Measurements from ENCODE around the gene TSPAN32. TPM values are rescaled to one million over a fixed set of nuclear protein-coding genes. Genes with fewer than 3 reads are reported as not detected.

TSPAN32 gene
- total RNA-seq, 1 donor from 2014 or later, result 1.9 TPM

- Histone ChIP-seq H3K27ac (no peak overlapping the region), H3K27me3 (no peaks in the 10 kb centered on the region), H3K4me3 (no peak overlapping the region), H3K9me3 (no peaks in the 10 kb centered on the region), H3K36me3 (no peaks in the 10 kb centered on the region), H3K4me1 (peaks cover 17 to 19% of the 10 kb centered on the region in 2 donors)
- TF ChIP-seq CTCF (IDR thresholded peaks at IDR 0.05), result no peak
- peak in 1 of 2 donors; percentile 65 for DNase-seq (ENCODE audit: low spot score in 2 of 2)
- intact Hi-C loops (cut with DNase I), result no loop called here
Measured at GRCh38 chr11:2298795-2299761, 2.7 kb upstream of the TSPAN32 start.

- Histone ChIP-seq H3K4me3 (no peak overlapping the region), H3K27ac (no peak overlapping the region), H3K9me3 (no peaks in the 10 kb centered on the region), H3K4me1 (peaks cover 19 to 23% of the 10 kb centered on the region in 2 donors), H3K36me3 (no peaks in the 10 kb centered on the region), H3K27me3 (no peaks in the 10 kb centered on the region)
- intact Hi-C loops (cut with DNase I), result loop anchor here (5.0 kb wide), 1 partner anchor 102 kb away; no protein-coding TSS in a partner anchor
- peak in 1 of 2 donors; percentile 42 for DNase-seq (ENCODE audit: low spot score in 2 of 2)
- TF ChIP-seq CTCF (IDR thresholded peaks at IDR 0.05), result no peak
Measured at GRCh38 chr11:2299773-2300172, 2.0 kb upstream of the TSPAN32 start.

- H3K4me1 ChIP-seq, result peaks cover 19 to 28% of the 10 kb centered on the region in 2 donors
- no peak overlapping the region for H3K27ac ChIP-seq
- TF ChIP-seq CTCF (IDR thresholded peaks at IDR 0.05), result no peak
- H3K9me3 ChIP-seq, result no peaks in the 10 kb centered on the region
- H3K36me3 ChIP-seq, result no peaks in the 10 kb centered on the region
- no peaks in the 10 kb centered on the region for H3K27me3 ChIP-seq
- no peak overlapping the region for H3K4me3 ChIP-seq
- intact Hi-C loops (cut with DNase I), result loop anchor here (5.0 kb wide), 1 partner anchor 103 kb away; no protein-coding TSS in a partner anchor
- DNase-seq (ENCODE audit: low spot score in 2 of 2), result peak in 1 of 2 donors; percentile 55
Measured at GRCh38 chr11:2300290-2300935, 1.4 kb upstream of the TSPAN32 start.

- H3K27me3 ChIP-seq, result no peaks in the 10 kb centered on the region
- no peaks in the 10 kb centered on the region for H3K9me3 ChIP-seq
- intact Hi-C loops (cut with DNase I), result loop anchor here (5.0 kb wide), 1 partner anchor 104 kb away; no protein-coding TSS in a partner anchor
- H3K4me3 ChIP-seq, result peak overlapping the region in 1 of 2 donors; percentile 14
- H3K4me1 ChIP-seq, result peaks cover 25 to 35% of the 10 kb centered on the region in 2 donors
- no peak overlapping the region for H3K27ac ChIP-seq
- peak in 1 of 2 donors; percentile 51 for DNase-seq (ENCODE audit: low spot score in 2 of 2)
- no peaks in the 10 kb centered on the region for H3K36me3 ChIP-seq
- no peak for TF ChIP-seq CTCF (IDR thresholded peaks at IDR 0.05)
Measured at GRCh38 chr11:2300936-2301630, 730 bp upstream of the TSPAN32 start.

- DNase-seq (ENCODE audit: low spot score in 2 of 2), result peak in 1 of 2 donors; percentile 52
- Histone ChIP-seq H3K4me1 (peaks cover 32 to 44% of the 10 kb centered on the region in 2 donors), H3K36me3 (no peaks in the 10 kb centered on the region), H3K9me3 (no peaks in the 10 kb centered on the region), H3K27ac (peak overlapping the region; percentile 47 to 67), H3K4me3 (peak overlapping the region in 1 of 2 donors; percentile 26), H3K27me3 (no peaks in the 10 kb centered on the region)
- intact Hi-C loops (cut with DNase I), result loop anchor here (5.0 kb wide), 1 partner anchor 105 kb away; no protein-coding TSS in a partner anchor
- no peak for TF ChIP-seq CTCF (IDR thresholded peaks at IDR 0.05)
Measured at GRCh38 chr11:2302306-2302895, 588 bp downstream of the TSPAN32 start.

Measured in ascending aorta (tissue), 2 donors.